IMR-90 (cell line): ENCODE results near the gene HEBP1. TPM values are rescaled to one million over a fixed set of nuclear protein-coding genes. Genes with fewer than 3 reads are reported as not detected.

Source experiments
- ATAC-seq: fragments of 200-7000 bp; cut with Tn5 transposase; 2 replicates; pipeline ENCODE4 v1.9.1; 2020; ENCODE audit warnings: low read depth, mild to moderate bottlenecking, moderate library complexity
- BruUV-seq: library from RNA; stranded (reverse); fragments of 400-500 nt; replicated peaks from 2 replicates; lab custom pipeline; 2021; lab: Mats Ljungman, UMichigan
- CTCF ChIA-PET: fragments of 300-600 bp; formaldehyde crosslinking; extraction: SDS; loops from one replicate; lab custom pipeline; 2021; ENCODE audit warnings: antibody characterized with exemption; lab: Yijun Ruan, JAX
- POLR2A ChIA-PET: fragments of 300-600 bp; sonication (Branson Sonifier 250); formaldehyde crosslinking; loops from one replicate; lab custom pipeline; 2022; ENCODE audit warnings: antibody characterized with exemption; ENCODE audit not compliant: unreplicated experiment; lab: Charles Lee
- DNase-seq: peaks from one replicate; pipeline ENCODE4 v3.0.0; 2013
- H2AFZ ChIP-seq: replicated peaks from 2 replicates; pipeline ENCODE3; 2013; ENCODE audit warnings: low read length, mild to moderate bottlenecking; ENCODE audit not compliant: poor library complexity
- H2AK5ac ChIP-seq: 2 replicates; pipeline ENCODE4 v1.6.1; 2013; ENCODE audit warnings: low read depth, low read length, inconsistent platforms
- H2AK9ac ChIP-seq: replicated peaks from 2 replicates; pipeline ENCODE3; 2013; ENCODE audit warnings: mild to moderate bottlenecking, low read depth, low read length, moderate library complexity; ENCODE audit not compliant: poor library complexity
- H2BK120ac ChIP-seq: 2 replicates; pipeline ENCODE4 v1.6.1; 2013; ENCODE audit warnings: low read depth, low read length, inconsistent platforms
- H2BK15ac ChIP-seq: 3 replicates; pipeline ENCODE4 v1.6.1; 2013; ENCODE audit warnings: low read depth, low read length, inconsistent platforms
- H2BK20ac ChIP-seq: 2 replicates; pipeline ENCODE4 v1.6.1; 2013; ENCODE audit warnings: low read depth, mild to moderate bottlenecking, inconsistent platforms, low read length, moderate library complexity
- H2BK5ac ChIP-seq: 2 replicates; pipeline ENCODE4 v1.6.1; 2013; ENCODE audit warnings: mild to moderate bottlenecking, low read depth, low read length, inconsistent platforms; ENCODE audit not compliant: poor library complexity, severe bottlenecking
- H3K14ac ChIP-seq: replicated peaks from 2 replicates; pipeline ENCODE4 v1.6.1; 2013; ENCODE audit warnings: low read depth, low read length, inconsistent platforms
- H3K18ac ChIP-seq: 2 replicates; pipeline ENCODE4 v1.6.1; 2013; ENCODE audit warnings: low read depth, low read length, control low read depth
- H3K23ac ChIP-seq: 2 replicates; pipeline ENCODE4 v1.6.1; 2013; ENCODE audit warnings: low read depth, low read length, inconsistent platforms
- H3K27ac ChIP-seq: 2 replicates; pipeline ENCODE4 v1.5.1; 2013; ENCODE audit warnings: mild to moderate bottlenecking, control low read depth, low read length; ENCODE audit not compliant: insufficient read depth
- H3K27me3 ChIP-seq: 2 replicates; pipeline ENCODE4 v1.6.1; 2013; ENCODE audit warnings: low read length; ENCODE audit not compliant: control insufficient read depth, insufficient read depth
- H3K36me3 ChIP-seq: 2 replicates; pipeline ENCODE4 v1.6.1; 2013; ENCODE audit warnings: low read length, mixed read lengths; ENCODE audit not compliant: control insufficient read depth, insufficient read depth
- H3K4ac ChIP-seq: 2 replicates; pipeline ENCODE4 v1.6.1; 2013; ENCODE audit warnings: low read depth, low read length, inconsistent platforms
- H3K4me1 ChIP-seq: 2 replicates; pipeline ENCODE4 v1.6.1; 2013; ENCODE audit warnings: low read length, mixed read lengths; ENCODE audit not compliant: control insufficient read depth, insufficient read depth
- H3K4me2 ChIP-seq: 2 replicates; pipeline ENCODE4 v1.6.1; 2013; ENCODE audit warnings: low read depth, mild to moderate bottlenecking, control low read depth, low read length, moderate library complexity
- H3K4me3 ChIP-seq: 2 replicates; pipeline ENCODE4 v1.5.1; 2013; ENCODE audit warnings: low read depth, mild to moderate bottlenecking, control low read depth, low read length, moderate library complexity; ENCODE audit not compliant: insufficient read depth
- H3K56ac ChIP-seq: 2 replicates; pipeline ENCODE4 v1.6.1; 2013; ENCODE audit warnings: low read length, inconsistent platforms; ENCODE audit not compliant: insufficient read depth; ENCODE audit errors: extremely low read depth
- H3K79me1 ChIP-seq, 2 experiments: 2 replicates each; pipeline ENCODE4 v1.6.1; 2013; ENCODE audit warnings: low read length in 2 of 2, inconsistent platforms in 1 of 2, low read depth in 1 of 2
- H3K9ac ChIP-seq: 2 replicates; pipeline ENCODE4 v1.6.1; 2013; ENCODE audit warnings: low read depth, low read length, control low read depth
- H3K9me1 ChIP-seq: 2 replicates; pipeline ENCODE4 v1.6.1; 2013; ENCODE audit warnings: low read length, inconsistent platforms; ENCODE audit not compliant: insufficient read depth
- H3K9me3 ChIP-seq: 2 replicates; pipeline ENCODE4 v1.6.1; 2013; ENCODE audit warnings: low read length; ENCODE audit not compliant: control insufficient read depth, insufficient read depth
- H4K20me1 ChIP-seq: 2 replicates; pipeline ENCODE4 v1.6.1; 2013; ENCODE audit warnings: low read length, inconsistent platforms; ENCODE audit not compliant: insufficient read depth
- H4K5ac ChIP-seq: 2 replicates; pipeline ENCODE4 v1.6.1; 2013; ENCODE audit warnings: mild to moderate bottlenecking, low read depth, low read length, control low read depth
- H4K8ac ChIP-seq, 2 experiments: 2 replicates each; pipeline ENCODE4 v1.6.1; 2013; ENCODE audit warnings: low read depth in 2 of 2, low read length in 2 of 2, control low read depth in 1 of 2, inconsistent platforms in 1 of 2
- H4K91ac ChIP-seq: 2 replicates; pipeline ENCODE4 v1.6.1; 2013; ENCODE audit warnings: low read depth, low read length, inconsistent platforms; ENCODE audit not compliant: insufficient read depth
- BHLHE40 ChIP-seq: fragments of 150-350 bp; IDR thresholded peaks from 2 replicates; pipeline ENCODE4 v1.6.1; 2016; ENCODE audit warnings: mild to moderate bottlenecking, low read depth, low read length
- CEBPB ChIP-seq: IDR thresholded peaks from 2 replicates; pipeline ENCODE4 v1.6.1; 2012; ENCODE audit warnings: low read depth, low read length, improper control_type of control experiment
- CTCF ChIP-seq: conservative IDR thresholded peaks from 2 replicates; pipeline ENCODE4 v1.5.1; 2012; ENCODE audit warnings: mild to moderate bottlenecking, low read depth, low read length, improper control_type of control experiment
- FOS ChIP-seq: fragments of 150-350 bp; IDR thresholded peaks from 2 replicates; pipeline ENCODE4 v1.6.1; 2016; ENCODE audit warnings: low read depth, low read length
- MAFK ChIP-seq: IDR thresholded peaks from 2 replicates; pipeline ENCODE4 v1.6.1; 2012; ENCODE audit warnings: low read depth, low read length, improper control_type of control experiment
- MAZ ChIP-seq: IDR thresholded peaks from 2 replicates; pipeline ENCODE4 v1.6.1; 2012; ENCODE audit warnings: low read depth, mild to moderate bottlenecking, low read length, improper control_type of control experiment, moderate library complexity, borderline replicate concordance
- MXI1 ChIP-seq: IDR thresholded peaks from 2 replicates; pipeline ENCODE4 v1.6.1; 2012; ENCODE audit warnings: low read depth, mild to moderate bottlenecking, low read length, moderate library complexity, borderline replicate concordance
- NFE2L2 ChIP-seq: fragments of 150-350 bp; IDR thresholded peaks from 2 replicates; pipeline ENCODE4 v1.6.1; 2016; ENCODE audit warnings: low read depth, mild to moderate bottlenecking, low read length
- POLR2A ChIP-seq: IDR thresholded peaks from 2 replicates; pipeline ENCODE4 v1.6.1; 2012; ENCODE audit warnings: mild to moderate bottlenecking, low read depth, low read length
- RAD21 ChIP-seq: IDR thresholded peaks from 2 replicates; pipeline ENCODE4 v1.6.1; 2012; ENCODE audit warnings: low read length, improper control_type of control experiment
- RCOR1 ChIP-seq: IDR thresholded peaks from 2 replicates; pipeline ENCODE4 v1.6.1; 2012; ENCODE audit warnings: mild to moderate bottlenecking, low read length, improper control_type of control experiment; ENCODE audit not compliant: insufficient replicate concordance
- RFX5 ChIP-seq: IDR thresholded peaks from 2 replicates; pipeline ENCODE4 v1.8.0; 2012; ENCODE audit warnings: low read depth, mild to moderate bottlenecking, low read length, moderate library complexity
- WGBS, 2 experiments: methylation state at CpG; one replicate each; pipeline versions ENCODE4 v1.1.5 to v1.1.7; 2013; ENCODE audit warnings: missing lambda C conversion rate in 2 of 2; ENCODE audit not compliant: insufficient read length in 1 of 2; ENCODE audit errors: extremely low coverage in 2 of 2; 5-methylcytosine and 5-hydroxymethylcytosine counted together
- dilution Hi-C: fragments of 300-500 bp; cut with HindIII; formaldehyde crosslinking; loops from one replicate; pipeline ENCODE4 v1.14.3; 2018; ENCODE audit warnings: low sequenced_read_pairs; ENCODE audit not compliant: unreplicated experiment
- in situ Hi-C: fragments of 300-500 bp; cut with MboI; formaldehyde crosslinking; loops from 3 replicates; pipeline ENCODE4 v1.14.3; 2019; ENCODE audit warnings: low sequenced_read_pairs, inconsistent platforms, mixed read lengths
- intact Hi-C: fragments of 100-400 bp; cut with micrococcal nuclease; formaldehyde crosslinking; loops from 2 replicates; pipeline ENCODE4 v1.10.0; 2022
- polyA plus RNA-seq, 3 experiments: library from polyadenylated mRNA; depleted of rRNA; stranded (reverse); fragments of >200 nt; gene quantifications; 2 replicates each; pipeline ENCODE4 v1.2.3, GENCODE V29; 2012; ENCODE audit warnings: low replicate concordance in 1 of 3
- total RNA-seq: library from RNA; depleted of rRNA; stranded (reverse); fragments of >200 nt; gene quantifications from 2 replicates; pipeline ENCODE4 v1.2.3, GENCODE V29; 2012

The HEBP1 gene
- total and polyA plus RNA-seq, 2 of the 4 experiments (the other 2 are of a cell fraction) = 18.8 to 49.2 TPM

GRCh38 chr12:12984149-12984548 is 15.9 kb downstream of the HEBP1 start:
- Histone ChIP-seq H3K14ac (no peak overlapping the region), H3K56ac (no peak overlapping the region), H2BK15ac (no peak overlapping the region), H4K8ac (no peak overlapping the region), H2BK120ac (no peak overlapping the region), H3K4me3 (no peak overlapping the region), H3K27ac (no peak overlapping the region), H3K18ac (no peak overlapping the region), H2BK5ac (no peak overlapping the region), H4K5ac (no peak overlapping the region), H3K36me3 (peaks cover 32% of the 10 kb centered on the region), H3K79me1 (peaks cover 19 to 44% of the 10 kb centered on the region in 2 experiments), H3K4me2 (no peak overlapping the region), H3K4ac (no peak overlapping the region), H3K23ac (no peak overlapping the region), H4K91ac (no peak overlapping the region), H3K9ac (no peak overlapping the region), H3K9me3 (no peaks in the 10 kb centered on the region), H3K9me1 (peaks cover 13% of the 10 kb centered on the region), H2AFZ (no peak overlapping the region), H2AK5ac (no peak overlapping the region), H4K20me1 (peaks cover 9% of the 10 kb centered on the region), H2AK9ac (no peak overlapping the region), H2BK20ac (no peak overlapping the region), H3K4me1 (peaks cover 16% of the 10 kb centered on the region), H3K27me3 (no peaks in the 10 kb centered on the region)
- intact Hi-C loops = no loop called here
- WGBS, 2 experiments = no CpG with 5 or more reads among the region's 5 CpGs
- in situ Hi-C loops = loop anchor here (5.0 to 10.0 kb wide), 3 partner anchors 67 to 189 kb away; no protein-coding TSS in a partner anchor
- ChIA-PET CTCF (interaction anchor here (0.8 to 1.7 kb wide), 2 partner anchors 69 to 195 kb away, joined by 3 to 5 read pairs; no protein-coding TSS in a partner anchor), POLR2A (interaction anchor here (0.6 kb wide), 1 partner anchor 197 kb away, joined by 3 read pairs; no protein-coding TSS in a partner anchor)
- TF ChIP-seq MAZ (no peak), FOS (no peak), RFX5 (no peak), MAFK (no peak), NFE2L2 (no peak), CEBPB (no peak), BHLHE40 (no peak), RAD21 (no peak), RCOR1 (no peak), POLR2A (no peak), CTCF (no peak), MXI1 (no peak)
- DNase-seq (no peak), ATAC-seq (no peak)
- BruUV-seq = no TSS peak
- dilution Hi-C loops = no loop called here
